GM12875 (cell line): ENCODE measurements around the gene MIF4GD.
"Not testable (repeated sequence)": the region's sequence is repeated elsewhere in the genome, so short reads cannot be mapped to it uniquely, and the experiment has no call there.

ENCODE experiments used
- H3K4me3 ChIP-seq: one replicate; pipeline ENCODE4 v1.5.1; 2011; ENCODE audit warnings: low read depth, low read length, control low read depth
- TF ChIP-seq, protein P1 (sequence below): IDR thresholded peaks from 2 replicates; pipeline ENCODE4 v1.5.1; 2011; ENCODE audit warnings: low read depth, mild to moderate bottlenecking, control low read depth, inconsistent platforms, low read length, moderate library complexity, borderline replicate concordance; ENCODE audit not compliant: insufficient read depth

Gene MIF4GD

DNA sequence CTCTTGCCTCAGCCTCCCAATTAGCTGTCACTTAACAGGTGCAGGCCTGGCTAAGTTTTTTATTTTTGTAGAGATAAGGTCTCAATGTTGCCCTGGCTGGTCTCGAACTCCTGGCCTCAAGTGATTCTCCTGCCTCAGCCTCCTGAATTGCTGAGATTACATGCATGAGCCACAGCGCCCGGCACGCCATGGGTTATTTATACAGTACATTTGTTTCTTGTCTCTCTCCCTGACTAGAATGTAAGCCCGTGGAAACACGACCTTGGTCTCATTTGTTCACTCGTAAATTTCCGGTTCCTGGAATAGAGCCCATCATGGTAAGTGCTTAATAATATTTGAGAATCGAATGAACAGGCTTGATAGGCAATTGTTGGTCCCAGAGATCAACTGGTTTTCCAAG, 16.2 kb upstream of the MIF4GD start:
- no peak overlapping the region for H3K4me3 ChIP-seq
- TF ChIP-seq, protein P1, sequence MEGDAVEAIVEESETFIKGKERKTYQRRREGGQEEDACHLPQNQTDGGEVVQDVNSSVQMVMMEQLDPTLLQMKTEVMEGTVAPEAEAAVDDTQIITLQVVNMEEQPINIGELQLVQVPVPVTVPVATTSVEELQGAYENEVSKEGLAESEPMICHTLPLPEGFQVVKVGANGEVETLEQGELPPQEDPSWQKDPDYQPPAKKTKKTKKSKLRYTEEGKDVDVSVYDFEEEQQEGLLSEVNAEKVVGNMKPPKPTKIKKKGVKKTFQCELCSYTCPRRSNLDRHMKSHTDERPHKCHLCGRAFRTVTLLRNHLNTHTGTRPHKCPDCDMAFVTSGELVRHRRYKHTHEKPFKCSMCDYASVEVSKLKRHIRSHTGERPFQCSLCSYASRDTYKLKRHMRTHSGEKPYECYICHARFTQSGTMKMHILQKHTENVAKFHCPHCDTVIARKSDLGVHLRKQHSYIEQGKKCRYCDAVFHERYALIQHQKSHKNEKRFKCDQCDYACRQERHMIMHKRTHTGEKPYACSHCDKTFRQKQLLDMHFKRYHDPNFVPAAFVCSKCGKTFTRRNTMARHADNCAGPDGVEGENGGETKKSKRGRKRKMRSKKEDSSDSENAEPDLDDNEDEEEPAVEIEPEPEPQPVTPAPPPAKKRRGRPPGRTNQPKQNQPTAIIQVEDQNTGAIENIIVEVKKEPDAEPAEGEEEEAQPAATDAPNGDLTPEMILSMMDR = no peak

DNA sequence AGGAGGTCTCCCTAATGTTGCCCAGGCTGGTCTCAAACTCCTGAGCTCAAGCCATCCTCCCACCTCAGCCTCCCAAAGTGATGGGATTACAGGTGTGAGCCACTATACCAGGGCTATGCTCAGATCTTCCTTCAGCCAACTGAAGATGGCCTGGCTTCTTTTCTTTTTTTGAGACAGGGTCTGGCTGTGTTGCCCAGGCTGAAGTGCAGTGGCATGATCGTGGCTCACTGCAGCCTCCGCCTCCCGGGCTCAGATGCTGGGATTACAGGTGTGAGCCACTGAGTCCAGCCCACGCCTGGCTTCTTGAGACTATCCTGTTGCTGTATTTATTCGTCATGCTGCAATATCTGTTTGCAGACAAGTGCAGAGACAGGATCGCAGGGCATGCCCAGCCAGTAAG, 14.1 kb upstream of the MIF4GD start:
- no peak overlapping the region for H3K4me3 ChIP-seq
- TF ChIP-seq, protein P1 = no peak

DNA sequence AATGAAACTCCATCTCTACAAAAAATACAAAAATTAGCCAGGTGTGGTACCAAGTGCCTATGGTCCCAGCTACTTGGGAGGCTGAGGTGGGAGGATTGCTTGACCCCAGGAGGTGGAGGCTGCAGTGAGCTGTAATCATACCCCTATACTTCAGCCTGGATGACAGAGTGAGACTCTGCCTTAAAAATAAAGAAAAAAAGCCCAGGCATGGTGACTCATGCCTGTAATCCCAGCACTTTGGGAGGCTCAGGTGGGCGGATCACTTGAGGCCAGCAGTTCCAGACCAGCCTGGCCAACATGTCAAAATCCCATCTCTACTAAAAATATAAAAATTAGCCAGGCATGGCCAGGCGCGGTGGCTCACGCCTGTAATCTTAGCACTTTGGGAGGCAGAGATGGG, 9.2 kb upstream of the MIF4GD start:
- H3K4me3 ChIP-seq = not testable (repeated sequence)

DNA sequence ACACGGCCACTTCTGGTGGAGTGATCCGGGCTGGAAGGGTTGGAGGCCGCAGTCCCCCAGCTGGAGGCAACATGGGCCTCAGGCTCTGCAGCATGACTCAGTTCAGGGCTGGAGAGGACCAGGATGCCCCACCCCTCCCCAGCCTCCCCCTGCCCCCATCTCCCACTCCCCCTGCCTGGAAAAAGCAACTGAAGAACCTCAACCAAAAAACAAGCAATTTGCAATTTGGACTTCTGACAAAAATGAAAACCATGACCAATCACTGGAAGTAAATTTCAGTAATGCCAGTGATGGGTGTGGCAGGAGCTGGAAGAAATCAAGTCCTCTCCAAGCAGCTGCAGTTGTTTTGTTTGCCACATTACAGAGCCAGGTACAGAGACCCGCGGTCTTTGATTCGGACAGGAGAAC, 6.6 kb upstream of the MIF4GD start:
- TF ChIP-seq, protein P1 = no peak

DNA sequence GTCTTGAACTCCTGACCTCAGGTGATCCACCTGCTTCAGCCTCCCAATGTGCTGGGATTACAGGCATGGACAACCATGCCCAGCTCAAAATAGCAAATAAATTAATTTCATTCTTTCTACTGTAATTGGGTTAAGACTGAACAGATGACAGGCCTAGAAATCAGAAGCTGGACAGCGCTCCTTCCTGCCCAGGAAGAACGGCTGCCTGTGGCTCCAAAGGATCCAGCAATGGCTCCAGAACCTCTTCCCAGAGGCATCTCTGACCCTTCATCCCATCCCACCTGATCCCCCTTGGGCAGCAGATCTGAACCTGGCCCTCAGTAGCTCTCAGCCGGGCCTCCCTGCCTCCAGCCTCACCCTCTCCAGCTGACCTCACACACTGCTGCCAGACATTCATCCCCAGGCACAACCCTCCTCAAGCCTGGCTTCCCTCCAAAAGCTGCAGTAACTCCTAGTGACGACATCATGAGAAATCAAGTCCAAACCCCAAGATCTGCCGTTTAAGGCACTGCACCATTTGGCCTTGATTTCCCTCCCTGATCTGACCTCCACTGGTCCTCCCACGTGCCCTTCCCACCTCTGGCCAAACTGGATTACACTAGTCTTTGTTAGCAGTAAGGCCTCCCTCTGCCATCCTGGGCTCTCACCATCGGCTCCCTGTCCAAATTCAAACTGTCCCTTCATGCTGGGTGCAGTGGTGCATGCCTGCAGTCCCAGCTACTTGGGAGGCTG, 3.1 kb upstream of the MIF4GD start:
- TF ChIP-seq, protein P1 = no peak
- no peak overlapping the region for H3K4me3 ChIP-seq

More for the DNA sequence above, 6.6 kb upstream of the MIF4GD start:
- H3K4me3 ChIP-seq = no peak overlapping the region

DNA sequence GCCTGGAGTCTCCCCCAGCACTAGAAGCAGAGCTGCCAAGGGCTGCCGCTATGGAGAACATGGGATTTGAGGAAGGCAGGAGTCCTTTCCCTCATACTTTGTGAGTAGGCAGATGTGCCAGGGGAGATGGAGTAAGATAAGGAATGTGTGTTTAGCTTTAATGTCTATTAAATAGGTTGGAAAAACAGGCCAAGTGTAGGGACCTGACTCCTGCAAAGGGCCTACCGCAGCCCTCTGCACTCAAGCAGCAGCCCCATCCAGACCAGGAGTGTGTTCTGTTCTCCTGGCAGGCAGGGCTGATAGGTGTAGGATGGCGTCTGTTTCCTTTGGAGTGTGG, 1.8 kb upstream of the MIF4GD start:
- TF ChIP-seq, protein P1 = no peak
- H3K4me3 ChIP-seq = no peak overlapping the region

DNA sequence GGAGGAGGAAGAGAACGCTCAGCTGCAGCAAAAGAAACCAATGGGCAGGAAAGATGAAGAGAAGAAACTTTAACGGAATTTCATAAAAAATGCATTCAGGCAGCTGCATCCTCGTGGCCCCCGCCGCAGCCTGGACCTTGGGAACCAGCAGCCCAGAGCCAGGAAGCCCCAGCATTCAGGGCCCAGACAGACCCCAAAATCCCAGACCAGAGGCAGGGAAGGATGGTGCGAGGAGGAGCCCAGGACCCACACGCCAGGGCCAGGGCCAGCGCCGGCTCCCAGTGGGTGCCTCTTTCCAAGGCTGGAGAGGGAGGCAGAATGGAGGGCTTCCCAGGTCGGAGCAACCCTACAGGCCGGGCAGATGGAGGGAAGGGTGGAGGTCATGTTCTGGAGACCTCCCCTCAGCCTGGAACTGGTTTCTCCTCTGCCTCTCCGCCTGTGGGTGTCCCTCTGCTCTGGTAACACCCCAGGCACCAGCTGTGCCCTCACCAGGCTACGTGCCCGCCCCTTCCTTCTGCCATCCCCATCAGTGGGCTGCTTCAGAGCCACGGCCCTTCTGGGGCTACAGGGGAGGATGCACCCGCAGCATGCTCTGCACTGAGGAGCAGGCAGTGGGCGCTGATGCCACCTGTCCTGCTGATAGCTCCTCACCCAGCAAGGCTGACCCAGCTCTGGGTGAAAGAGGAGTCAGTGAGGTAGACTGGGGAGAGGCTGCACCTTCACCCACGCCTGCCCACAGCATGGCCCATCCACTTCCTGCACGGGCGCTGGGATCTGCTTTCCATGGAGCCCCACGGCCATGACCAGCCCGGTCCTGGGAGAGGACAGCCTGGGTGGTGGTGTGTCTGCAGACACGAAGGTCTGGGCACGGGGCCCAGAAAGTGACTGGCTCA, 1.2 kb upstream of the MIF4GD start:
- TF ChIP-seq, protein P1 = no peak
- peak overlapping the region; percentile 89 for H3K4me3 ChIP-seq
